Uterus (tissue), 2 donors: ENCODE data around the gene RIPOR2.

ENCODE experiments used
- CTCF ChIP-seq, 4 experiments: fragments of 200-600 bp in 2 of 4; fragments of 450-650 bp in 2 of 4; sonication (generic) in 2 of 4; IDR thresholded peaks; one replicate each; pipeline ENCODE4 v1.5.1; 2016 to 2019; ENCODE audit warnings: antibody characterized with exemption in 4 of 4, mild to moderate bottlenecking in 2 of 4, moderate library complexity in 1 of 4
- POLR2A ChIP-seq, 2 donors: fragments of 450-650 bp; IDR thresholded peaks; one replicate each; pipeline ENCODE4 v1.6.1; 2016; ENCODE audit warnings: antibody characterized with exemption in 2 of 2, mild to moderate bottlenecking in 1 of 2, moderate library complexity in 1 of 2

- TF ChIP-seq CTCF (IDR thresholded peaks at IDR 0.05): no peak
- TF ChIP-seq POLR2A (IDR thresholded peaks at IDR 0.05): no peak
These were observed 11.8 kb downstream of the RIPOR2 start for GRCh38 chr6:24923885-24924401.
